ENCODE data around the gene SLC6A11.

Gene SLC6A11

DNA sequence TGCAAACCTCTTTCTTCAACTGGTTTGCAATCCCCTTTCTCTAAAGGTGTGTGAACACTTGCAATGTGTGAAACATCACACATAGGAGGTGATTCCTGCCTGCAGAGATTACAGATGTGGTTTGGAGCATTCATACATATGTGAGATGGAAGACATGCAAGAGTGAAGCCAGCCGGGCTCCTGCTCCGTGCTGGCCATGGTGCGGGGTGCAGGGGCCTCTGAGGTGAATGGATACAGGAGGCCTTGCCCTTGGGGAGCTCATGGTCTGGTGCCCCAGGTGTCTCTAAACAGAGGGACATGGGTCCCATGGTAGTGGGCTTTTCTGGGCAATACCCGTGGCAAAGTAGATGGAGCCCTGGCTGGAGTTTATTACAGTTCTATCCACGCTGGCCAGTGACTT is 6.0 kb downstream of the SLC6A11 start:
- Histone ChIP-seq H3K27ac (ENCODE audit: low read length) (no peak overlapping the region), H3K9me3 (ENCODE audit: control insufficient read depth in 1 of 2, low read length in 2 of 2) (no peaks in the 10 kb centered on the region), H3K36me3 (ENCODE audit: control insufficient read depth in 1 of 2, insufficient read depth in 2 of 2, low read length in 2 of 2) (no peaks in the 10 kb centered on the region), H3K27me3 (ENCODE audit: low read depth, low read length) (peaks cover 3% of the 10 kb centered on the region), H3K4me3 (ENCODE audit: low read depth in 1 of 2, low read length in 2 of 2) (no peak overlapping the region), H3K4me1 (ENCODE audit: control insufficient read depth in 1 of 2, insufficient read depth in 2 of 2, low read length in 2 of 2) (no peaks in the 10 kb centered on the region)

GRCh38 chr3:10822708-10823515 is 6.9 kb downstream of the SLC6A11 start:
- H3K4me3 ChIP-seq (ENCODE audit: low read depth in 1 of 2, low read length in 2 of 2) = no peak overlapping the region
- no peaks in the 10 kb centered on the region for H3K36me3 ChIP-seq (ENCODE audit: control insufficient read depth in 1 of 2, insufficient read depth in 2 of 2, low read length in 2 of 2)
- no peak overlapping the region for H3K27ac ChIP-seq (ENCODE audit: low read length)
- no peaks in the 10 kb centered on the region for H3K4me1 ChIP-seq (ENCODE audit: control insufficient read depth in 1 of 2, insufficient read depth in 2 of 2, low read length in 2 of 2)
- H3K9me3 ChIP-seq (ENCODE audit: control insufficient read depth in 1 of 2, low read length in 2 of 2) = no peaks in the 10 kb centered on the region
- H3K27me3 ChIP-seq (ENCODE audit: low read depth, low read length) = no peaks in the 10 kb centered on the region

DNA sequence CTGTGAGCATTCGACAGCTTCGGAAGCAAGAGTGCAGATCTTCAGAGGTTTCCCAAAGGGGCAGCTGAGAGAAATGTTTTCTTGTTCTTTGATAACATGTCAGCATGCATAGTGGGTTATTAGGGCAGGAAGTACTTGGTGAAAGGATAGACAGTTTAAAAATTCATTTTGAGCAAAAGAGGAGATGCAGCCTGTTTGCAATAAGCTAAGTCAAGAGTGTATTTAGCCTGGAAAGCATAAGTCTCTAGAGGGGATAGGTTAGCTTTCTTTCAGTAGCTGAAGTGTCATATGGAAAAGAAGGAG is 7.4 kb downstream of the SLC6A11 start:
- Histone ChIP-seq H3K9me3 (ENCODE audit: control insufficient read depth in 1 of 2, low read length in 2 of 2) (no peaks in the 10 kb centered on the region), H3K27ac (ENCODE audit: low read length) (no peak overlapping the region), H3K4me1 (ENCODE audit: control insufficient read depth in 1 of 2, insufficient read depth in 2 of 2, low read length in 2 of 2) (no peaks in the 10 kb centered on the region), H3K4me3 (ENCODE audit: low read depth in 1 of 2, low read length in 2 of 2) (no peak overlapping the region), H3K27me3 (ENCODE audit: low read depth, low read length) (no peaks in the 10 kb centered on the region), H3K36me3 (ENCODE audit: control insufficient read depth in 1 of 2, insufficient read depth in 2 of 2, low read length in 2 of 2) (no peaks in the 10 kb centered on the region)

- no peaks in the 10 kb centered on the region for H3K27me3 ChIP-seq (ENCODE audit: low read depth, low read length)
- H3K27ac ChIP-seq (ENCODE audit: low read length) = no peak overlapping the region
- H3K36me3 ChIP-seq (ENCODE audit: control insufficient read depth in 1 of 2, insufficient read depth in 2 of 2, low read length in 2 of 2) = no peaks in the 10 kb centered on the region
- no peaks in the 10 kb centered on the region for H3K4me1 ChIP-seq (ENCODE audit: control insufficient read depth in 1 of 2, insufficient read depth in 2 of 2, low read length in 2 of 2)
- H3K4me3 ChIP-seq (ENCODE audit: low read depth in 1 of 2, low read length in 2 of 2) = no peak overlapping the region
- H3K9me3 ChIP-seq (ENCODE audit: control insufficient read depth in 1 of 2, low read length in 2 of 2) = no peaks in the 10 kb centered on the region
These were observed 8.4 kb downstream of the SLC6A11 start for GRCh38 chr3:10824468-10824867.

GRCh38 chr3:10833855-10834414 is 17.9 kb downstream of the SLC6A11 start:
- Histone ChIP-seq H3K4me3 (ENCODE audit: low read depth in 1 of 2, low read length in 2 of 2) (no peak overlapping the region), H3K4me1 (ENCODE audit: control insufficient read depth in 1 of 2, insufficient read depth in 2 of 2, low read length in 2 of 2) (peaks cover 0 to 8% of the 10 kb centered on the region in 2 donors), H3K36me3 (ENCODE audit: control insufficient read depth in 1 of 2, insufficient read depth in 2 of 2, low read length in 2 of 2) (no peaks in the 10 kb centered on the region), H3K27me3 (ENCODE audit: low read depth, low read length) (no peaks in the 10 kb centered on the region), H3K9me3 (ENCODE audit: control insufficient read depth in 1 of 2, low read length in 2 of 2) (no peaks in the 10 kb centered on the region), H3K27ac (ENCODE audit: low read length) (no peak overlapping the region)

DNA sequence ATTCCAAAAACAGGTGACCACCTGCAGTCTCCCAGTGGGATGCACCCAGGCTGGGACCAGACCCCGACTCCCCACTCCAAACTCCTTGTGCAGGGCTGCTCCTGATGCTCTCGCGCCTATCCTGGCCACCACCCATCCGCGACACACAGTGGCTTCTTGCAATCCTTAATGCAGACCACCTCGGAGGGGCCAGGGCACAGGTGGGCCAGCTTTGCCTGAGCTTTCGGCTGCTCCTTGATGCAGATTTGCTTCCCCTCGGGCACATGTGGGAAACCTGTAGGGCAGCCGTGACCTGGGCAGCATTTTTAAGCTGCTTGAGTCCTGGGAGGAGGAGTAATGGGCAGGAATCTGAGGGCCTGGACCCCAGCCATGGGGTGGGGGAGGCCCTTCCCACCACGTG is 18.9 kb downstream of the SLC6A11 start:
- no peaks in the 10 kb centered on the region for H3K27me3 ChIP-seq (ENCODE audit: low read depth, low read length)
- H3K4me1 ChIP-seq (ENCODE audit: control insufficient read depth in 1 of 2, insufficient read depth in 2 of 2, low read length in 2 of 2) = peaks cover 0 to 8% of the 10 kb centered on the region in 2 donors
- no peaks in the 10 kb centered on the region for H3K9me3 ChIP-seq (ENCODE audit: control insufficient read depth in 1 of 2, low read length in 2 of 2)
- H3K27ac ChIP-seq (ENCODE audit: low read length) = no peak overlapping the region
- H3K4me3 ChIP-seq (ENCODE audit: low read depth in 1 of 2, low read length in 2 of 2) = no peak overlapping the region
- H3K36me3 ChIP-seq (ENCODE audit: control insufficient read depth in 1 of 2, insufficient read depth in 2 of 2, low read length in 2 of 2) = no peaks in the 10 kb centered on the region

DNA sequence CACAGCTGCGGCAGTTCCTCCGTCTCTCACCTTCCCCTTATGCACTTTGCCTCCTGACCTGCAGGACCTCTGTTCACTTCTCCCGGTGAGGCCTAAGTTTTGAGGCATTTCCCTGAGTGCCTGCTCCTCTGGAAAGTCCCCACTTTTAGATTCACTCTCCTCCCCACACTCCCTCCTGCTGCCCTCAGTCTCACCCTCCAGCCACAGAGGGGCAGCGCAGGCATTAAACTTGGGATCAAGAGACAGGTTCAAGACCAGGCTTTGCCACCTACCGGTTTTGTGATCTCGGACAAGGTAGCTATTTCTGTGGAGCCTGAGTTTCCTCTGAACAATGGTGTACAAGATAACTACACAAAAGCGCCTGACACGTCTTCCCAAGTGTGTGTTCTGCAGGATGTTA is 19.4 kb downstream of the SLC6A11 start:
- no peaks in the 10 kb centered on the region for H3K36me3 ChIP-seq (ENCODE audit: control insufficient read depth in 1 of 2, insufficient read depth in 2 of 2, low read length in 2 of 2)
- H3K4me3 ChIP-seq (ENCODE audit: low read depth in 1 of 2, low read length in 2 of 2) = no peak overlapping the region
- no peaks in the 10 kb centered on the region for H3K9me3 ChIP-seq (ENCODE audit: control insufficient read depth in 1 of 2, low read length in 2 of 2)
- H3K27me3 ChIP-seq (ENCODE audit: low read depth, low read length) = no peaks in the 10 kb centered on the region
- H3K4me1 ChIP-seq (ENCODE audit: control insufficient read depth in 1 of 2, insufficient read depth in 2 of 2, low read length in 2 of 2) = peaks cover 0 to 8% of the 10 kb centered on the region in 2 donors
- H3K27ac ChIP-seq (ENCODE audit: low read length) = no peak overlapping the region

DNA sequence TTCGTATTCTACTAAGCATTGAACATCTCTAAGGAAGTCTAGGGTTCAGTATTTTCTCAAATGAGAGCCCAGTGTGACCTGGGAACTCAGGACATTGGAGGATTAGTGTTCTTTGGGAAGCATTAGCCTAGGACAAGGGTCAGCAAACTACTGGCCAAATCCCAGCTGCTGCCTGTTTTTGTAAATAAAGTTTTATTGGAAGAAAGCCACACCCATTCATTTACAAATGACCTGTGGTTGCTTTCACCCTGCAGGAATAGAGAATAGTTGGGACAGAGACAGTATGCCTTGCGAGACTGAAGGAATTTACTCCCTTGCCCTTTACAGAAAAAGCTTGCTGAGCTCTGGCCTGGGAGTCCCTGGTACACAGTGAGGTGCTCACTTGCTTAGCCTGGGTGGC is 20.6 kb downstream of the SLC6A11 start:
- Histone ChIP-seq H3K27ac (ENCODE audit: low read length) (no peak overlapping the region), H3K27me3 (ENCODE audit: low read depth, low read length) (no peaks in the 10 kb centered on the region), H3K4me1 (ENCODE audit: control insufficient read depth in 1 of 2, insufficient read depth in 2 of 2, low read length in 2 of 2) (peaks cover 0 to 8% of the 10 kb centered on the region in 2 donors), H3K9me3 (ENCODE audit: control insufficient read depth in 1 of 2, low read length in 2 of 2) (no peaks in the 10 kb centered on the region), H3K4me3 (ENCODE audit: low read depth in 1 of 2, low read length in 2 of 2) (no peak overlapping the region), H3K36me3 (ENCODE audit: control insufficient read depth in 1 of 2, insufficient read depth in 2 of 2, low read length in 2 of 2) (no peaks in the 10 kb centered on the region)

GRCh38 chr3:10837849-10838248 is 21.8 kb downstream of the SLC6A11 start:
- Histone ChIP-seq H3K36me3 (ENCODE audit: control insufficient read depth in 1 of 2, insufficient read depth in 2 of 2, low read length in 2 of 2) (no peaks in the 10 kb centered on the region), H3K4me3 (ENCODE audit: low read depth in 1 of 2, low read length in 2 of 2) (no peak overlapping the region), H3K4me1 (ENCODE audit: control insufficient read depth in 1 of 2, insufficient read depth in 2 of 2, low read length in 2 of 2) (peaks cover 0 to 8% of the 10 kb centered on the region in 2 donors), H3K9me3 (ENCODE audit: control insufficient read depth in 1 of 2, low read length in 2 of 2) (no peaks in the 10 kb centered on the region), H3K27ac (ENCODE audit: low read length) (no peak overlapping the region), H3K27me3 (ENCODE audit: low read depth, low read length) (no peaks in the 10 kb centered on the region)

DNA sequence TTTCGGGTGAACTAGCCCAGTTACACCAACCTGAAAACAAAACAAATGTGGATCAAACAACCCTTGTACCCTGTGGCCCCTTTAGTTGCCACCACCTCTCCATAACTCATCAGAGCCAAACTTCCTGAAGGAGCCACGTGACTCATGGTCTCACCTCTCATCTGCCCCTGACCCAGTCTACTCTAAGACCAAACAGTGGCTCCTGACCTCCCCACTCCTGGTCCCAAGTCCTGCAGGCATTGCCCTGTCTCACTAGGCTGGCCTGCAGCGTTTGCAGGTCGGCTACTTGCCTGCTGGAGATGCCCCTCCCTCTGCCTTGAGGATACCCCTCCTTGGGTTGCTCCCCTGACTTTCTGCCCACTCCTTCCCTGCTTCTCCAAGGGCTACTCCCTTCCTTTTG is 23.1 kb downstream of the SLC6A11 start:
- no peak overlapping the region for H3K4me3 ChIP-seq (ENCODE audit: low read depth in 1 of 2, low read length in 2 of 2)
- H3K36me3 ChIP-seq (ENCODE audit: control insufficient read depth in 1 of 2, insufficient read depth in 2 of 2, low read length in 2 of 2) = no peaks in the 10 kb centered on the region
- H3K9me3 ChIP-seq (ENCODE audit: control insufficient read depth in 1 of 2, low read length in 2 of 2) = no peaks in the 10 kb centered on the region
- H3K27me3 ChIP-seq (ENCODE audit: low read depth, low read length) = no peaks in the 10 kb centered on the region
- H3K27ac ChIP-seq (ENCODE audit: low read length) = no peak overlapping the region
- peaks cover 0 to 8% of the 10 kb centered on the region in 2 donors for H3K4me1 ChIP-seq (ENCODE audit: control insufficient read depth in 1 of 2, insufficient read depth in 2 of 2, low read length in 2 of 2)

DNA sequence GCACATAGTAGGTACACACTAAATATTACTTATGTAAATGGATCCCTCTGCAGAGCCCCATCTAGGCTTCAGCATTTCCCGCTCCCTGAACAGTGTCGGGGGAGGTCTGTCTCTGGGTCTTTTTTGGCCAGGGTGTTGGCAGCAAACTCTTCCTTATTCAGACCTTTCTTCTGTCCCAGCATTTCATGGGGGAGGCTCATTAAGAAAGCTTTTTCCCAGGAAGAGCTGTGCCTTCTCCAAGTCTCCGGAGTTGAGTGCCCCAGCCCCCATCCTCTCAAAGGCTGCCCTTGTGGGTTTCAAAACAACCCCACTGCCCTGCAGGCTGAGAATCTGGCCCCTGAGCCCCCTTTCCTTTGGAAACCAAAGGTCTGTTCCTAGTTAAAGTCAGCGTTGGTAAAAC is 25.1 kb downstream of the SLC6A11 start:
- Histone ChIP-seq H3K4me3 (ENCODE audit: low read depth in 1 of 2, low read length in 2 of 2) (no peak overlapping the region), H3K27me3 (ENCODE audit: low read depth, low read length) (no peaks in the 10 kb centered on the region), H3K27ac (ENCODE audit: low read length) (no peak overlapping the region), H3K4me1 (ENCODE audit: control insufficient read depth in 1 of 2, insufficient read depth in 2 of 2, low read length in 2 of 2) (peaks cover 0 to 8% of the 10 kb centered on the region in 2 donors), H3K9me3 (ENCODE audit: control insufficient read depth in 1 of 2, low read length in 2 of 2) (no peaks in the 10 kb centered on the region), H3K36me3 (ENCODE audit: control insufficient read depth in 1 of 2, insufficient read depth in 2 of 2, low read length in 2 of 2) (no peaks in the 10 kb centered on the region)

DNA sequence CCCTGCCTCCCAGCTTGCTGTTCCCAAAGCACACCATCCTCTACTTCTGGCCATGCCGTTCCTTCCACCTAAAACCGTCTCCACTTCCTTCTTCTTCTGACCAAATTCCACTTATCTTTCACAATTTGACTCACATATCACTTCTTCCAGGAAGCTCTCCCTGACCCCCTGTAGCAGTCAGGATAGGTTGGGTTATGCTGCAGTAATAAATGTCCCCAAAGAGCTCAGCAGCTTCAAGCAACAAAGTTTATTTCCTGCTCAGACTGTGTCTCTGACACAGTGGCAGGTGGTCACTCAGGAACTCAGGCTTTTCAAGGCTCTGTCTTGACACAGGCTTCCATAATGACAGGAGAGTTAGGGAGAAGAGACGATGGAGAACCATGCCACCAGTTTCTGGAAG is 27.4 kb downstream of the SLC6A11 start:
- Histone ChIP-seq H3K4me3 (ENCODE audit: low read depth in 1 of 2, low read length in 2 of 2) (no peak overlapping the region), H3K27me3 (ENCODE audit: low read depth, low read length) (no peaks in the 10 kb centered on the region), H3K36me3 (ENCODE audit: control insufficient read depth in 1 of 2, insufficient read depth in 2 of 2, low read length in 2 of 2) (no peaks in the 10 kb centered on the region), H3K9me3 (ENCODE audit: control insufficient read depth in 1 of 2, low read length in 2 of 2) (no peaks in the 10 kb centered on the region), H3K27ac (ENCODE audit: low read length) (no peak overlapping the region), H3K4me1 (ENCODE audit: control insufficient read depth in 1 of 2, insufficient read depth in 2 of 2, low read length in 2 of 2) (no peaks in the 10 kb centered on the region)

Measured in muscle layer of duodenum (tissue), 2 donors.